ENCODE data around the gene FXYD7. TPM values are rescaled to one million over a fixed set of nuclear protein-coding genes. Genes with fewer than 3 reads are reported as not detected.
"Not testable (repeated sequence)": the region's sequence is repeated elsewhere in the genome, so short reads cannot be mapped to it uniquely, and the experiment has no call there.

FXYD7 gene
- total RNA-seq, 1 experiment from 2014 or later, result not detected

GRCh38 chr19:35195830-35196229 lies 52.8 kb downstream of the FXYD7 start:
- no peak overlapping the region for H3K9ac ChIP-seq (ENCODE audit: low read length)
- H3K4me2 ChIP-seq (ENCODE audit: low read length), result no peak overlapping the region
- H3K27ac ChIP-seq (ENCODE audit: low read length), result no peak overlapping the region
- ATAC-seq, result no peak
- H4K20me1 ChIP-seq (ENCODE audit: low read length), result no peaks in the 10 kb centered on the region
- intact Hi-C loops (cut with micrococcal nuclease), result no loop called here
- no peak overlapping the region for H3K4me3 ChIP-seq (ENCODE audit: low read length)
- H3K9me2 ChIP-seq (replicated peaks; ENCODE audit: low read length), result no peaks in the 10 kb centered on the region
- no peaks in the 10 kb centered on the region for H3K36me3 ChIP-seq (ENCODE audit: low read depth, low read length)
- 0 out of 2 replicates have a peak, but pooled peaks cover 5% of the 10 kb centered on the region for H3K27me3 ChIP-seq (ENCODE audit: low read length)
- no peaks in the 10 kb centered on the region for H3K9me3 ChIP-seq (ENCODE audit: low read length)
- H3K79me2 ChIP-seq (ENCODE audit: low read length), result no peaks in the 10 kb centered on the region
- no peak for DNase-seq
- no peaks in the 10 kb centered on the region for H3K4me1 ChIP-seq (ENCODE audit: insufficient read depth, low read length)
- no peak for TF ChIP-seq EZH2 (IDR thresholded peaks at IDR 0.05; ENCODE audit: low read length, unreplicated experiment)
- TF ChIP-seq, protein P1, sequence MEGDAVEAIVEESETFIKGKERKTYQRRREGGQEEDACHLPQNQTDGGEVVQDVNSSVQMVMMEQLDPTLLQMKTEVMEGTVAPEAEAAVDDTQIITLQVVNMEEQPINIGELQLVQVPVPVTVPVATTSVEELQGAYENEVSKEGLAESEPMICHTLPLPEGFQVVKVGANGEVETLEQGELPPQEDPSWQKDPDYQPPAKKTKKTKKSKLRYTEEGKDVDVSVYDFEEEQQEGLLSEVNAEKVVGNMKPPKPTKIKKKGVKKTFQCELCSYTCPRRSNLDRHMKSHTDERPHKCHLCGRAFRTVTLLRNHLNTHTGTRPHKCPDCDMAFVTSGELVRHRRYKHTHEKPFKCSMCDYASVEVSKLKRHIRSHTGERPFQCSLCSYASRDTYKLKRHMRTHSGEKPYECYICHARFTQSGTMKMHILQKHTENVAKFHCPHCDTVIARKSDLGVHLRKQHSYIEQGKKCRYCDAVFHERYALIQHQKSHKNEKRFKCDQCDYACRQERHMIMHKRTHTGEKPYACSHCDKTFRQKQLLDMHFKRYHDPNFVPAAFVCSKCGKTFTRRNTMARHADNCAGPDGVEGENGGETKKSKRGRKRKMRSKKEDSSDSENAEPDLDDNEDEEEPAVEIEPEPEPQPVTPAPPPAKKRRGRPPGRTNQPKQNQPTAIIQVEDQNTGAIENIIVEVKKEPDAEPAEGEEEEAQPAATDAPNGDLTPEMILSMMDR (conservative IDR thresholded peaks at IDR 0.05; ENCODE audit: low read depth, low read length), result no peak
- TF ChIP-seq EZH2phosphoT487 (IDR thresholded peaks at IDR 0.05; ENCODE audit: borderline replicate concordance, low read length), result no peak
- H3F3A ChIP-seq (ENCODE audit: low read length, unreplicated experiment), result no peaks in the 10 kb centered on the region
- ChIA-PET POLR2A (ENCODE audit: unreplicated experiment) (no interaction called here), CTCF (no interaction called here)
- H2AFZ ChIP-seq (ENCODE audit: low read length), result no peak overlapping the region
- no TSS peak for BruUV-seq (replicated peaks)

GRCh38 chr19:35196861-35197260 lies 53.8 kb downstream of the FXYD7 start:
- H3K9me3 ChIP-seq (ENCODE audit: low read length); H3K4me1 ChIP-seq (ENCODE audit: insufficient read depth, low read length); H3K9ac ChIP-seq (ENCODE audit: low read length); BruUV-seq (replicated peaks); intact Hi-C loops (cut with micrococcal nuclease); H3K9me2 ChIP-seq (replicated peaks; ENCODE audit: low read length); H4K20me1 ChIP-seq (ENCODE audit: low read length); H3K36me3 ChIP-seq (ENCODE audit: low read depth, low read length); H2AFZ ChIP-seq (ENCODE audit: low read length); DNase-seq; POLR2A ChIA-PET (ENCODE audit: unreplicated experiment); H3K79me2 ChIP-seq (ENCODE audit: low read length); ATAC-seq; H3F3A ChIP-seq (ENCODE audit: low read length, unreplicated experiment); H3K4me3 ChIP-seq (ENCODE audit: low read length); H3K27me3 ChIP-seq (ENCODE audit: low read length); CTCF ChIA-PET; H3K4me2 ChIP-seq (ENCODE audit: low read length); H3K27ac ChIP-seq (ENCODE audit: low read length): not testable (repeated sequence)

DNA sequence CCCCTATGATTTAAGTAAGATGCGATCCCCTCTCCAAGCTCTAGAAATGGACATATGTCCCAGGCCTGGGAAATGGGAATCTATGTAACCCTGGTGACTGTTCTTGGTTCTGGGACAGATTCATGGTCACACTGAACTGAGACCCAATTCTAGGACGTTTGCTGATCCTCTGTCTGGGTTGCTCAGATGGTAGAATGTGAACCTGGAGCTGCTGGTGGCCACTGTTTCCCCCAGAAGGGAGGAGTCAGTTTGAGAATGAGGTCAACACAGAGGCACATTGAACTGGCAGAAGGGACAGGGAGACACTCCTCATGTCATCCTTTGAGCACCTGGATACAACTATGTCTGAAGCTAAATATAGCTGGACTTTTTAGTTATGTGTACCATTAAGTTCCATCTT lies 56.4 kb downstream of the FXYD7 start:
- Histone ChIP-seq H3K9me2 (replicated peaks; ENCODE audit: low read length) (no peaks in the 10 kb centered on the region), H3K36me3 (ENCODE audit: low read depth, low read length) (no peaks in the 10 kb centered on the region), H3F3A (ENCODE audit: low read length, unreplicated experiment) (no peaks in the 10 kb centered on the region), H3K4me2 (ENCODE audit: low read length) (no peak overlapping the region), H3K79me2 (ENCODE audit: low read length) (no peaks in the 10 kb centered on the region), H3K9me3 (ENCODE audit: low read length) (no peaks in the 10 kb centered on the region), H2AFZ (ENCODE audit: low read length) (no peak overlapping the region), H4K20me1 (ENCODE audit: low read length) (no peaks in the 10 kb centered on the region), H3K4me1 (ENCODE audit: insufficient read depth, low read length) (no peaks in the 10 kb centered on the region), H3K27ac (ENCODE audit: low read length) (no peak overlapping the region), H3K9ac (ENCODE audit: low read length) (no peak overlapping the region), H3K4me3 (ENCODE audit: low read length) (no peak overlapping the region), H3K27me3 (ENCODE audit: low read length) (0 out of 2 replicates have a peak, but pooled peaks cover 5% of the 10 kb centered on the region)
- TF ChIP-seq EZH2 (IDR thresholded peaks at IDR 0.05; ENCODE audit: low read length, unreplicated experiment), result no peak
- no peak for TF ChIP-seq EZH2phosphoT487 (IDR thresholded peaks at IDR 0.05; ENCODE audit: borderline replicate concordance, low read length)
- TF ChIP-seq, protein P1 (conservative IDR thresholded peaks at IDR 0.05; ENCODE audit: low read depth, low read length), result no peak
- POLR2A ChIA-PET (ENCODE audit: unreplicated experiment), result no interaction called here
- ATAC-seq (no peak), DNase-seq (no peak)
- no TSS peak for BruUV-seq (replicated peaks)
- CTCF ChIA-PET, result no interaction called here
- intact Hi-C loops (cut with micrococcal nuclease), result no loop called here
